NCI-H748 treated with DMSO at 0.1 percent for 48 hours (cell line): ENCODE results near the gene C5orf22.

Source experiments
- DNase-seq: peaks from one replicate; lab custom pipeline; 2025; lab: John Stamatoyannopoulos, UW

Gene C5orf22

DNA sequence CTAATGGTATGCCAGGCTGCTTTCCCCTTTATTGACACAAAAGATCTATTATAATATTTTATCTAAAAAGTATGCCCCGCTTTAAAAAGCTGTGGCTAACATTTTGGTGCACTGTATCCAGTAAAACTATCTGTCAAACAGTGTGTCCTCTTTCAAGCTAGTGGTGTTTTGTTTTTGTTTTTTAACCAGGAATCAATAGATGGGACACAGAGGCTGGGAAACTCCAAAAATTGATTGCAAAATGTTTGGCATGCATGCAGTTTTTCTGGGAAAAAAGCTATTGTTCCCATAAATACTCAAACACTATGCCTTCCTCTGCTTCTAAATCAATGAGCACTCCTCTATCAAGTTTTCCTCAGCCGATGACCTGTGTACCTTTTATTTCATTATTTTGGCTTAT is 72.5 kb downstream of the C5orf22 start:
- DNase-seq: no peak
